Stimulated activated CD4-positive, alpha-beta T cell treated with anti-CD3 and anti-CD28 coated beads, Interleukin-12 subunit alpha, Interleukin-12 subunit beta, amount 100 ng/mL, for 24 hours (primary cell): Measurements from ENCODE around the gene CD99.
"Not testable (repeated sequence)": the region's sequence is repeated elsewhere in the genome, so short reads cannot be mapped to it uniquely, and the experiment has no call there.

Experiments used
- DNase-seq, 2 experiments: peaks; one replicate each; pipeline ENCODE4 v3.0.0-alpha.2; 2020; ENCODE audit warnings: low read depth in 2 of 2

CD99 gene

GRCh38 chrX:2675657-2676200 is 15.4 kb upstream of the CD99 start:
- not testable (repeated sequence) for DNase-seq

DNA sequence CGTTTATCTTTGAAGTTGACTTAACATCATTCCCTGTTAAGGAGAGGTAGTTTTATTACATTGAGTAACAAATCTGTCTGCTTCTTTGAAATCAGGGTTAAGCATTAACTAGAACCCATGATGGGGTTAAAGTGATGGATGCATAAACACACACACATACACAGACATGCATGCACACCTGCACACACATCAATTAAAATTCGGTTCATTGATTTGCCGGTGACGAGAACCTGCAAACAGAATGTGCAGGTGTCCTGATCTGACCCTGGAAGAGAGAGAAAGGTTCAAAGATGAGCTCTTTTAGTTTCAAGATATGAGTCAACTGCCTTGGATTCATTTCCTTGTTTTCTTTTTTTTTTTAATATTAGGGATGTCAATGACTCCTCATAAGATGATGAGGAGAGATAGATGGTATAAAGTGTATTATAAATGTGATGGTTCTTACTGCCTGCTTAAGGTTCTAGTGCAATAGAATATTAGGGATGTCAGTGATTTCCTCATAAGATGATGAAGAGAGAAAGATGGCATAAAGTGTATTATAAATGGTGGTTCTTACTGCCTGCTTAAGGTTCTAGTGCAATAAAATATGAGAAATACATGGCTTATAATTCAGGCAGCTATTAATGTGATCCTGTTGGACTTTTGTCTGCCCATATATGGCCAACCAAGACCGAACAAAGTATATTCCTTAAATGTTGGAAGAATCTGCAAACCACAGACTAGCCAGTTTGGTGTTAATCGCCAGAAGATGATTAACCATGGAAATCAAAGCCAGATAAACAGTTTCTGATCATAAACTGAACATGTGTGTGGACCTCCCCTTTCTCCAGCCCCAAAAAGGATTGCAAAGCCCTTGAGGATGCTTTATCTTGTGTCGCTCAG is 14.1 kb upstream of the CD99 start:
- DNase-seq, result no peak

GRCh38 chrX:2677764-2678163 is 13.3 kb upstream of the CD99 start:
- no peak for DNase-seq

- no peak for DNase-seq
Observed at GRCh38 chrX:2678583-2678982, 12.5 kb upstream of the CD99 start.

GRCh38 chrX:2679534-2680485 is 11.3 kb upstream of the CD99 start:
- DNase-seq, result no peak

DNA sequence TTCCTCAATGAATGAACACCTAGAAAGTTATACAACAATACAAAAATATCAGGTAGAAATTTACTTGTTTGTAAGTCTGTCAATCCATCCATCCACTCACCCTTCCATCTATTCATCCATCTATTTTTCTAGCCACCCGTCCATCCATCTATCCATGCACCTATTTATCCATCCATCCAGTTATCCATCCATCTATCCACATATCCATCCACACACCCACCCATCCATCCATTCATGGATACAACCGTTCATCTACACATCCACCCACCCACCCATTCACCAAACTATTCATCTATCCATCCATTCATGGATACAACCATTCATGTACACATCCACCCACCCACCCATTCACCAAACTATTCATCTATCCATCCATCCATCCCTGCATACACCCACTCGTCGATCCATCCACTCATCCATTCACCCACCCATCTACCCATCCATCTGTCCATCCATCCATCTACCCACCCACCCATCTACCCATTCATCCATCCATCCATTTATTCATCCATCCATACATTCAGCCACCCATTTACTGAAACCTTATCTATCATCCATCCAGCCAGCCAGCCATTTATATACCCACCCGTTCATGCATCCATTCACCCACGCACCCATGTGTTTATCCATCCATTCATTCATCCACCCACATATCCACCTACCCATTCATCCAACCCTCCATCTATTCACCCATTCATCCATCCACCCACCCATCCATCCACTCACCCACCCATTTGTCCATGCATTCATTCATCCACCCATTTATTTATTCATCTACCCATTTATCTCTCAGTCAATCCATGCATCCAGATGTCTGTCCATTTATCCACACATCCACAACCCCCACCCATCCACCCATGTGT is 10.4 kb upstream of the CD99 start:
- no peak for DNase-seq

DNA sequence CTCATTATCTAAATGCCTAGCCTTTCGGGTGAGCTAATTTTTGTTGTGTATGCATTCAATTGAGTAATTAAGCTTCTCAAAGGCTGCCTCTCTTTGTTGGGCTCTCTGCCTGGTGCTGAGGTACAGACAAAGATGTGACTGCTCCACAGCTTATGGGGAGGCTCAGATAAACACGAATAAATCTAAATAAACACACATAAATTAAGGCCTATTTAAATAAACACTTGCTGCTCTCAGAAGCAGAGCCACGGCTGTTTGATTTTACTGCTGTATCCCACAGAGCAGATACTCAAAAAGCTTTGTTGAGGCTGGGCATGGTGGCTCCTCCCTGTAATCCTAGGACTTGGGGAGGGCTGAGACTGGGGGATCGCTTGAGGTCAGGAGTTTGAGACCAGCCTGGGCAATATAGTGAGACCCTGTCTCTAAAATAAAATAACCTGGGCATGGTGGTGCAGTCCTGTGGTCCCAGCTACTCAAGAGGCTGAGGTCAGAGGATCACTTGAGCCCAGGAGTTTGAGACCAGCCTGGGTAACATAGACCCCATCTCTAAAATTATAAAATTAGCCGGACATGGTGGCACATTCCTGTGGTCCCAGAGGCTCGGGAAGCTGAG is 8.4 kb upstream of the CD99 start:
- no peak for DNase-seq

GRCh38 chrX:2684256-2684655 is 6.8 kb upstream of the CD99 start:
- DNase-seq, result no peak

GRCh38 chrX:2685886-2686285 is 5.2 kb upstream of the CD99 start:
- no peak for DNase-seq

DNA sequence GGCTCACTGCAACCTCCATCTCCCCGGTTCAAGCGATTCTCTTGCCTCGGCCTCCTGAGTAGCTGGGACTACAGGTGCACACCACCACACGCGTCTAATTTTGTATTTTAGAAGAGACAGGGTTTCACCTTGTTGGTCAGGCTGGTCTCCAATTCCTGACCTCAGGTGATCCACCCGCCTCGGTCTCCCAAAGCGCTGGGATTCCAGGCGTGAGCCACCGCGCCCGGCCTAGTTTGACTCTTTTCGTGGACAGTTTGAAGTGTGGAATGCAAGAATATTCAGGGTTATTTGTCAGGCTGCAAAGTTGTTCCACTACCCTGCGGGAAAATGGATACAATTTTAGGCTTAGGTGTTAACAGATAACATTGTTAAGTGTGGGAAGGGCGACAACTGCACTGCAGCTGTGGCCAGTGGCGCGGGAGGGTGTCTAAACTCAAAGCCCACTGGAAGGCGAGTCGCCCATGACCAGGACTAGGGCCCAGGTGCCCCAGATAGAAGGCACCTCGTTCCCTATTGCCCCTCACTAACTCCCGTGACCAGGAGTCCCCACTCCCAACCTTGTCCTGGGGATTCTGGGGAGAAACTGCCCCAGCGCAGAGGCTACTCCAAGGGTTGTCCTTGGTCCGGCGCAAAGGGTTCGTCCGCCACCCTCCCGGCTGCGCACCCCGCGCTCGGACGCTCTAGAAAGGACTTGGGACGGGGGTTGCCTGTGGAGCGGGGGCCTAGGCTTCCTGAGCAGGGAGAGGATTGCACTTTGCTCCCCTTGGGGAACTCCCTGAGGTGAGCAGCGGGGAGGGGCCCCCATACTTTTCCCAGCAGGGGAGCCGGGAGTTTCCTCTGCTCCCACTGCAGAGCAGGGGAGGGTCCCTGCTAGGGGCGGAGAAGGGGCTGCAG is 1.1 kb upstream of the CD99 start:
- no peak for DNase-seq

DNA sequence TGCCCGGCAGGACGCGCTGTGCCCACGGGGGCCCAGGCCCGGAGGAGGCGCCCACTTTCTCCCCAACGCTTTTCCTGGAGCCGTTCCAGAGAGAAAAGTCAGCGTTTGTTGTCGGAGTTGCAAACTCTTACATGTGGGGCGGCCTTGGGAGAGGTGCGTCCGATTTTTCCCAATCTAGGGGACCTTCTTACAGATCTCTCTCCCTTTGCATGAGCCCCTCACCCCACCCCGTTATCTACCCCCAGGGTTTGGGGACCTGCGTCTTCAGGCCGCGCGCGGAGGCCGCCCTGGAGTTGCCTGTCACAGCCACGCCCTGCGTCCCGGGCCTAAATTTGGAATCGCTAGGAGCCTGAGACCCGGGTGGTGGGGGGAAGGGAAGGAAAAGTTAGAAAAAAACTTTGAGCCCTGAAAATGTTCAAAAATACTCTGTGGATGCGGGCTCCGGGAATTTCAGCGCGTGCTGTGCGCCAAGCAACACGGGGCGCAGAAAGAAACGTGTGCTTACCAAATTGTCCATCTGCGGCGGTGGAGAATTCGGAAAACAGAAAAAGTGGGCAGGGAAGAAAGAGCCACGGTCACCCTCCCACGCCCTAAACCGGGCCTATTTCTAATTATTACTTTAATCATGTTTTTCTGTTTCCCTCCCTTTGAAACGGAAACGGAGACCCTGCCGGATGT is 587 bp downstream of the CD99 start:
- DNase-seq, result no peak

DNA sequence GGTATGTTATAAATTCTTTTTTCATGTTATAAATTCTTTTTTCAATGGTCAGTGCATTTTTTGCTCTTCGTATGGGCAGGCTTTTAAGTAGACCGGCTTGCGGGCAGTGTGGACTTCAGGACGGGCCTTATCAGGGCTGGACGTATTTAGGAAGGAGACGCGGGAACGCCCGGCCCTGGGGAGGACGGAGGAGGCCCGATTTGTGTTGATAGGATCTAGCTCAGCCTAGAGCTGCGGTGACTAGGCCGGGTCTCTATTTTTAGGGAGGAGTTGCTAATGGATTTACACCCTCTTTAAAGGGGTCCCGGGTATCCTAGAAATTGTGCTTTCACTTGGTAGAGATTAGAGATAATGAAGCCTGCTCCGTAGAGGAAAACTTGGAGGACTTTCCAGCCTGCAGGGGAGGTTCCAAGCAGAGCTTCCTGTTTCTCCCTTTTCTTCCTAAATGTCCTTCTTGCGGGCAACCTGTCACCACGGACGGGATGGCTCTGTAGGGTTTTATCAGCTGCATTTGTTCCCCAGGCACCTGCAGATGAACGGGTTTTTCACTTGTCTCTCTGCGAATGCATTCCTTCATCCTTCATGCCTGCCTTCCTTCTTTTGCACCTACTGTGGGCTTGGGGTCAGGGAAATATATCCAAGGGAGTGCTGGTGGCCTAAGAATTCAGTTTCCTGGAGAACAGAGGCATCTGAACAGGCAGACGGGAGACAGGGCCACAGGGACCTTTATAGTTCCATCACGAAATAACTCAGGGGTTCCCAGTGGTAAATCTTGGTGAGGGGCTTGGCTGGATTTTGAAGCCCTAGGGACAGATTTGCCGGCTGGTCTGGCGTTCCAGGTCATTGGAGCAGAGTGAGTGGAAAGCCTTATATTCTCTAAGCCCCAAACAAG is 1.4 kb downstream of the CD99 start:
- no peak for DNase-seq

- DNase-seq, result no peak
Observed at GRCh38 chrX:2693113-2694002, 2.3 kb downstream of the CD99 start.

DNA sequence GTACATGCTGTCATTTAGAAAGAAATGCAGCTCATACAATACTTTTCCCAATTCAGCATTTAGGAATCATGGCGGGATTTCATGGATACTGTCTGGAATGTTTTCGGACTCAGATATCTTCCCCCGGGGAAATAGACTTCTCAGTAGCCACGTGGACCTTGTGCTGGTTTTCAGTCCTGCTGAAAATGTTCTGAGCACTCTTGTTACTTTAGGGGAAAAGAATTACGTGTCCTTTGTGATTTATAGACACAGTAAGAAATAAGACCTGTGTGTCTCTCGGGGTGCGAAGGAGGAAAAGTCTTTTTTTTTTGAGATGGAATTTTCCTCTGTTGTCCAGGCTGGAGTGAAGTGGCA is 3.8 kb downstream of the CD99 start:
- DNase-seq, result no peak

DNA sequence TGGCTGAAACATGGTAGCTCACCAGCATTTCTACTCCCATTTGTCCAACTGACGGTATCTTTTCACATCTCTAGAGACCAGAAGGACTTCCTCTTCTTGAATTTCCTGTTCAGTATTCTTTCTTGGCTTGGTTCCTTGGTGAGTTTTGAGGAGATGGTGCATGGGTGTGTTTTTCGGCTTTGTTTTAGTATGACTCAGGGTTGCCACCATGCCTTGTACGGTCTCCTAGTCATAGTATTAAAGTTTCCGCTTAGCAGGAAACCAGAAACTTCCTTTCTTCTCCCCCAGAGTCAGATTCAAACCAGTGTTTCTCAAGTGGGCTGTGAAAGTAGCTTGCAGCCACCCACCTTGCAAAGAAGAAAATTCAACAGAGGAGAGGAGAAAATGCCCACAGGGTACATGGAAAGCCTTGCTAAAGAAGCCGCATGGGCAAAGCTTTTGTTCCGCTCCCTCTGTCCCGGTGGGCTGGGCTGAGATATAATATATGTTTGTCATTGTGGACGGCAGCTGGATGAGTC is 5.7 kb downstream of the CD99 start:
- DNase-seq, result peak; percentile 37 to 40

GRCh38 chrX:2697306-2697705 is 6.2 kb downstream of the CD99 start:
- no peak for DNase-seq

DNA sequence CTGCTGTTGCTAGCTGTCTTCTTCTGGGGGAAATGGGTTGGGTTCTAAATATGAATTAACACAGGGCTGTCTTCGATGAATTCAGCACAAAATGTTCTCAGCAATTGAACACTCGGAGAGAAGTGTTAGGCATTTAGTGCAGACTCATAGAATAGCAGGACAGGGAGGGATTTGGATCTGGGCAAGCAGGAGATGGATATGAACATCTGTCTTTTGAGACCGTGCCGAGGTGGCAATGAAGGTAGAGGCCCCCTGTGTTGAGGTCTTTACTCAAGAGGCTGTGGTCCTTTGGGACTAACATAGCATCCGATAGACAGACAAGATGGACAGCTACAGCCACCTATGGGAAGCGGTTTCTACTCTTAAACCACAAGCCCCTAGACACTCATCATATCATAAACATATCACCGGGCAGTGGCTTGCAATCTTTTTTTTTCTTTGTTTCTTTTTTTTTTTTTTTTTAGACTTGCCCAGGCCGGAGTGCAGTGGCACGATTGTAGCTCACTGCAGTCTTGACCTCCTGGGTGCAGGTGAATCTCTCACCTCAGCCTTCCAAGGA is 6.7 kb downstream of the CD99 start:
- no peak for DNase-seq
